Activated CD4-positive, alpha-beta T cell treated with anti-CD3 and anti-CD28 coated beads, Interleukin-2, amount 50 U/mL, for 24 hours (primary cell): Measurements from ENCODE around the gene TMEM234.

Experiments
- DNase-seq, 2 donors: peaks; one replicate each; pipeline ENCODE4 v3.0.0-alpha.2; 2020; ENCODE audit warnings: low read depth in 1 of 2, low spot score in 1 of 2

TMEM234 gene

DNA sequence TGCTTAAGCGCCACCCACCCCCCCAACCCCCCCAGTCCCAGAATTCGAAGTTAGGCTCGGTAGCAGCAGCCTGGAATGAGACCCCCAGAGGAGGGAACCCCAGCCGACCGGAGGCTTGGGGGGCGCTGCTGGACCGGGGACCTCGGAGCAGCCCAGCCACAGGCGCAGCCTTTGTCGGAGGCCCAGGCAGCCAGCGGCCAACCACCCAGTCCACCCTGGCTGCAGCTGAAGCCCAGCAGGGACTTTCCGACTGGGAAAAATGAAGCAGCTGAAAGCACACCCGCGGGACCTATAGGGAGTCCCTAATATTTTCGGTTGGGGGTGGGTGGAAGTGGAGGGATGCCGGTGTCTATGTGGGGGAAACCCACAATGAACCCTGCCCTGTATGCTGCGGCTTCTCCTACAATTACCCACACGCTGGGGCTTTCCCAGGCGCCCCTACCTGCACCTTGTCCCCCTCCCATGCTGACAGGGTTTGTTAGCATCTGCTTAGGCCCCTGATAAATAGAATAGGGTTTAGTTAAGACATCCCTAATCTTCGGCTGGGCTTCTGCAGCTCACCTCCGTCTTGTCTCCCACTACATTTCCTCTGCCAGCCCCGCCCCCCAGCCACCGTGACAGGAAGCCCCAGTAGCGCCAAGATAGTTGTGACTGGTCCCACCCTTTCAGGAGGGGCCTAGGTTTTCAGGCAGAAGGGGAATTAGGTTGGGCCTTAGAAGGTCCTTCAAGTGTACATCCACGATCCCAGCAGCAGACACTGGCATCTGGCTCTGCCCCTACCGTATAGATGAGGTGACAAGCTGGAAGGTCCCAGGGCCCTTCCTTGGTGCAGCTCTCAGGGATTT lies 20.9 kb downstream of the TMEM234 start:
- DNase-seq: peak in 1 of 2 donors; percentile 70

- DNase-seq: peak in 1 of 2 donors; percentile 34
Measured at GRCh38 chr1:32200226-32201010, 21.7 kb downstream of the TMEM234 start, which contains the start of gene CCDC28B. CCDC28B (plus strand) TSS chr1:32200595; CDS start chr1:32201936, 1,341 bp downstream.

- no peak for DNase-seq
Measured at GRCh38 chr1:32199717-32200072, 22.5 kb downstream of the TMEM234 start.

DNA sequence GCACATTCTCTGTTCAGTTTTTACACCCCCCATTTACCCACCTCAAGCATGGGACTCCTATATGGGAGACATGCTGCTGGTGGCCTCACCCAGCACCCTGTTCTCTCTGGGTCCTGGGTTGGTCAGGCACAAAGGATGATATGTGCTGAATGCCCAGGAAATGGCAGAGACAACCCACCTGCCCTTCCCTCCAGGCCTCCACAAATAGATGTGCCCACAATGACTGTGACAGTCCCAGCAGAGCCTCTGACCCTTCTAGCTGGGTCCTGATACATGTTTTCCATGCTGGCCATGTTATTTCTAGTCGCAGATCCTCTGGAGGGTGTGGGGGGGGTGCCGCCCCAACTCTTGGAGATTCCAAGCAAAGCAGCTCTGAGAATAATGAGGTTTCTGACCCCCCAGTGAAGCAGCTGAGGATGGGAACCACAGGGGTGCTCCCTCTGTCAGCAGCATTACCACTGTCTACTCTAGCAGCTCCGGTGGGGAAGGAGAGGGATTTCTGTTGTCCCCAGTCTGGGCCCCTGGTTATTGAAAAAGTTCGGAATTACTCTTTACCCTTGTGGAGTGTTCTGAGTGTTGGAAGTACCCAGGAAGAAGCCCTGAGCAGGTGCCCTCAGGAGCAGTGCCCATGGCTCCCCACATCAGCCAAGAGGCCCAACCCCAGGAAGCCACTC lies 23.0 kb downstream of the TMEM234 start:
- no peak for DNase-seq

- no peak for DNase-seq
Measured at GRCh38 chr1:32198237-32199042, 23.7 kb downstream of the TMEM234 start.

DNA sequence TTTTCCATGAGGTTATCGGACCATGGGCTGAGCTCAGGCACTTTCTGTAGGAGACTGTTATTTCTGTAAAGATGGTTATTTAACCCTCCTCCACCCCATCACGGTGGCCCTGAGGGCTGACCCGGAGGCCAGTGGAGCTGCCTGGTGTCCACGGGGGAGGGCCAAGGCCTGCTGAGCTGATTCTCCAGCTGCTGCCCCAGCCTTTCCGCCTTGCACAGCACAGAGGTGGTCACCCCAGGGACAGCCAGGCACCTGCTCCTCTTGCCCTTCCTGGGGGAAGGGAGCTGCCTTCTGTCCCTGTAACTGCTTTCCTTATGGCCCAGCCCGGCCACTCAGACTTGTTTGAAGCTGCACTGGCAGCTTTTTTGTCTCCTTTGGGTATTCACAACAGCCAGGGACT lies 24.3 kb downstream of the TMEM234 start:
- no peak for DNase-seq

DNA sequence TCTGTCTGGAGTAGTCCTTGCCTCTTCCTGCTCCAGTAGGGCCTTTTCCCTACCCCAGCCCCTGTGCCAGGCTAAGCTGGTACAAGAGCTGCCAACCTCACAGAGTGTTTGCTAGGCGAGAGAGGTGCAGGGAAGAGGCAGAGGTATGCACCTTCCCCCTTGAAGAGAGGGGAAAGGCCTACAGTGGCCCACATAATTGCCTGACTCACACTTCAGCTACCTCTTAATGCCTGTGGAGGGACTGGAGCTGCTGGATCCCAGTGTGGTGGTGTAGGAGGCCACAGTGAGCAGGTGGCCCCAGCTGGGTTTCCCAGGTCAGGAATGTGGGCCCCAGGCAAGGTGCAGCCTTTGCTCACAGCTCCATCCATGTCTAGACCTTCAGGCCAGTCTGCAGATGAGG lies 25.1 kb downstream of the TMEM234 start:
- DNase-seq: no peak

- no peak for DNase-seq
Measured at GRCh38 chr1:32195972-32196823, 26.0 kb downstream of the TMEM234 start.

- DNase-seq: no peak
Measured at GRCh38 chr1:32195531-32195930, 26.6 kb downstream of the TMEM234 start.

- DNase-seq: no peak
Measured at GRCh38 chr1:32194984-32195383, 27.2 kb downstream of the TMEM234 start.

- no peak for DNase-seq
Measured at GRCh38 chr1:32192220-32192948, 29.8 kb downstream of the TMEM234 start.

- DNase-seq: no peak
Measured at GRCh38 chr1:32187850-32188249, 34.3 kb downstream of the TMEM234 start.

GRCh38 chr1:32186491-32186890 lies 35.7 kb downstream of the TMEM234 start:
- no peak for DNase-seq

DNA sequence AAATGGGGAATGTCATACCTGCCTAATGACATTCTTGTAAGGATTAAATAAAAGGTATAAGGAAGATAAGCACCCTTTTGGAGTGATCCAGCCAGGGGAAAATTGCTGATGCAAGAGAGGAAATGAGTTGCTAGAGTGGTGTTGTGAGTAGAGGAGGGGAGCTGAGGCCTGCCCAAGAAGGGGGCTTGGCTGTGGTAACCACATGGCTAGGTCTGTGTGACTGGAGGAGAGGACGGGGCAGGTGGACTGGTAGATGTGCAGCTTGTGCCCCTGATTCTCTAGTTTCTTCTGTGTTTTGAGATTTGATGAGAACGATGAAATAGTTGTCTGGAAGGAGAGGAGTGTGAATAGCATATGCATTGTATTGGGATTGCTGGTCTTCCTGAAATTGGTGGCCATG lies 36.1 kb downstream of the TMEM234 start:
- no peak for DNase-seq

GRCh38 chr1:32184650-32185049 lies 37.5 kb downstream of the TMEM234 start:
- DNase-seq: no peak

DNA sequence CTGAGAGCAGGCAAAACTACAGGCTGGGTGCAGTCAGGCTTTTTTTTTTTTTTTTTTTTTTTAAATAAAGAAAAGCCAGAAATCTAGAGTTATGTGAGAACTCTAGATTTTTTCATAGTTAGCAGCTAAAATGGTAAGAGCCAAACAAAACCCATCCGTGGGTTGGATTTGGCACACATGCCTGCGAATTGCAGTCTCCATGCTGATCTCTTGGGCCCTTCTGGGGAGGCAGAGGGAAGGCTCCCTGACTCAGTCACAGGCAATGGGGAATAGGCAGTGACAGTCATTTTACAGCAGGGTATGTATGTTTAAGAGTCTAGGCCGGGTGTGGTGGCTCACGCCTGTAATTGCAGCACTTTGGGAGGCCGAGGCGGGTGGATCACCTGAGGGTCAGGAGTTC lies 40.1 kb downstream of the TMEM234 start:
- DNase-seq: no peak

- DNase-seq: no peak
Measured at GRCh38 chr1:32181563-32181962, 40.6 kb downstream of the TMEM234 start.

- no peak for DNase-seq
Measured at GRCh38 chr1:32181065-32181464, 41.1 kb downstream of the TMEM234 start.
